ENCODE measurements around the gene HEXD. TPM values are rescaled to one million over a fixed set of nuclear protein-coding genes. Genes with fewer than 3 reads are reported as not detected.

The HEXD gene
- total RNA-seq, 2 experiments from 2014 or later = 87.9 to 93.2 TPM

- intact Hi-C loops (cut with micrococcal nuclease; ENCODE audit: unreplicated experiment) = loop anchor here (10.0 kb wide), 1 partner anchor 197 kb away; no protein-coding TSS in a partner anchor
- no peak overlapping the region for H2AFZ ChIP-seq (ENCODE audit: low read length)
- H3K79me2 ChIP-seq (ENCODE audit: insufficient read depth, low read depth, low read length) = no peaks in the 10 kb centered on the region
- no peaks in the 10 kb centered on the region for H4K20me1 ChIP-seq (ENCODE audit: insufficient read depth, low read length)
- H3K9me2 ChIP-seq (ENCODE audit: insufficient read depth, low read length) = no peaks in the 10 kb centered on the region
- TF ChIP-seq EZH2phosphoT487 (IDR thresholded peaks at IDR 0.05; ENCODE audit: borderline replicate concordance, low read depth, low read length) (no peak), CTCF (conservative IDR thresholded peaks at IDR 0.05; ENCODE audit: low read length) (no peak)
- ChIA-PET POLR2A (interaction anchor here (0.8 kb wide), 1 partner anchor 61 kb away, joined by 3 read pairs; no protein-coding TSS in a partner anchor), CTCF (ENCODE audit: unreplicated experiment) (no interaction called here)
- no peak overlapping the region for H3K4me3 ChIP-seq (ENCODE audit: low read depth, low read length, poor library complexity, severe bottlenecking)
- H3K27ac ChIP-seq (ENCODE audit: low read depth, low read length, poor library complexity, severe bottlenecking) = no peak overlapping the region
- no peak for DNase-seq (ENCODE audit: low spot score)
- peaks cover 27% of the 10 kb centered on the region; the same call in 1 of the 2 replicates for H3K36me3 ChIP-seq (ENCODE audit: insufficient read depth, low read length)
- H3K9me3 ChIP-seq (ENCODE audit: low read length) = no peaks in the 10 kb centered on the region
- no peak overlapping the region for H3K4me2 ChIP-seq (ENCODE audit: low read length)
- BruUV-seq (replicated peaks) = no TSS peak
- H3K4me1 ChIP-seq (ENCODE audit: insufficient read depth, low read length, poor library complexity, severe bottlenecking) = peaks cover 49% of the 10 kb centered on the region
These were observed 73.4 kb downstream of the HEXD start for GRCh38 chr17:82491533-82491932.

Small RNA genes within 50 kb of the gene (small RNA-seq; reads per million reads assigned to genes)
- gene RF00019 = not detected

Other genes starting within 250 kb of the HEXD start
- 30.7 and 34.5 TPM in 2 replicates for gene CCDC57, start 205.5 kb upstream of the HEXD start, total RNA-seq (2014; rRNA removed; shearing (Covaris generic))
- gene CCDC57, start 205.5 kb upstream of the HEXD start, total RNA-seq (2022) = 56.1 and 58.7 TPM in 2 replicates
- 10.1 and 21.6 TPM in 2 replicates for gene SLC16A3, start 189.3 kb upstream of the HEXD start, total RNA-seq (2014; rRNA removed; shearing (Covaris generic))
- 28.3 and 55.0 TPM in 2 replicates for gene SLC16A3, start 189.3 kb upstream of the HEXD start, total RNA-seq (2022)
- gene CSNK1D, start 144.6 kb upstream of the HEXD start, total RNA-seq (2014; rRNA removed; shearing (Covaris generic)) = 39.7 and 53.0 TPM in 2 replicates
- gene CSNK1D, start 144.6 kb upstream of the HEXD start, total RNA-seq (2022) = 170 and 181 TPM in 2 replicates
- not detected in 2 replicates for gene CD7, start 100.7 kb upstream of the HEXD start, total RNA-seq (2014; rRNA removed; shearing (Covaris generic))
- gene CD7, start 100.7 kb upstream of the HEXD start, total RNA-seq (2022) = not detected in 2 replicates
- gene SECTM1, start 84.6 kb upstream of the HEXD start, total RNA-seq (2014; rRNA removed; shearing (Covaris generic)) = not detected in 2 replicates
- gene SECTM1, start 84.6 kb upstream of the HEXD start, total RNA-seq (2022) = not detected in 2 replicates
- 2.6 and 3.4 TPM in 2 replicates for gene TEX19, start 59.1 kb upstream of the HEXD start, total RNA-seq (2014; rRNA removed; shearing (Covaris generic))
- gene TEX19, start 59.1 kb upstream of the HEXD start, total RNA-seq (2022) = 1.8 and 2.0 TPM in 2 replicates
- gene UTS2R, start 46.6 kb upstream of the HEXD start, total RNA-seq (2014; rRNA removed; shearing (Covaris generic)) = 11.9 and 17.4 TPM in 2 replicates
- 34.9 and 36.3 TPM in 2 replicates for gene UTS2R, start 46.6 kb upstream of the HEXD start, total RNA-seq (2022)
- 46.9 and 55.6 TPM in 2 replicates for gene OGFOD3, start 239 bp downstream of the HEXD start, total RNA-seq (2014; rRNA removed; shearing (Covaris generic))
- 65.2 and 80.8 TPM in 2 replicates for gene OGFOD3, start 239 bp downstream of the HEXD start, total RNA-seq (2022)
- 424 and 470 TPM in 2 replicates for gene CYBC1, start 32.4 kb downstream of the HEXD start, total RNA-seq (2014; rRNA removed; shearing (Covaris generic))
- gene CYBC1, start 32.4 kb downstream of the HEXD start, total RNA-seq (2022) = 679 and 701 TPM in 2 replicates
- gene NARF, start 40.4 kb downstream of the HEXD start, total RNA-seq (2014; rRNA removed; shearing (Covaris generic)) = 75.0 and 82.5 TPM in 2 replicates
- 148 and 151 TPM in 2 replicates for gene NARF, start 40.4 kb downstream of the HEXD start, total RNA-seq (2022)
- 62.4 and 76.2 TPM in 2 replicates for gene FOXK2, start 101.4 kb downstream of the HEXD start, total RNA-seq (2014; rRNA removed; shearing (Covaris generic))
- 144 and 148 TPM in 2 replicates for gene FOXK2, start 101.4 kb downstream of the HEXD start, total RNA-seq (2022)
- 59.0 and 61.7 TPM in 2 replicates for gene WDR45B, start 230.1 kb downstream of the HEXD start, total RNA-seq (2014; rRNA removed; shearing (Covaris generic))
- 78.9 and 81.9 TPM in 2 replicates for gene WDR45B, start 230.1 kb downstream of the HEXD start, total RNA-seq (2022)